MM.1S (cell line): ENCODE data around the gene ADIPOR2.

ENCODE experiments used
- DNase-seq: peaks from one replicate; pipeline ENCODE4 v3.0.0-alpha.2; 2015
- H2AFZ ChIP-seq: fragments of 300-600 bp; sonication (generic); 2 replicates; pipeline ENCODE4 v1.6.0; 2016; ENCODE audit warnings: antibody characterized with exemption, low read length
- H3F3A ChIP-seq: fragments of 300-600 bp; sonication (generic); 2 replicates; pipeline ENCODE4 v1.6.1; 2016; ENCODE audit warnings: mild to moderate bottlenecking, antibody characterized with exemption, low read length, moderate library complexity, mixed read lengths; ENCODE audit not compliant: insufficient read depth
- H3K27ac ChIP-seq: fragments of 300-600 bp; sonication (generic); 2 replicates; pipeline ENCODE4 v1.5.1; 2016; ENCODE audit warnings: mild to moderate bottlenecking, low read length
- H3K27me3 ChIP-seq: fragments of 300-600 bp; sonication (generic); replicated peaks from 2 replicates; pipeline ENCODE4 v1.6.0; 2016; ENCODE audit warnings: low read length; ENCODE audit not compliant: insufficient read depth
- H3K36me3 ChIP-seq: fragments of 300-600 bp; sonication (generic); replicated peaks from 2 replicates; pipeline ENCODE4 v1.6.1; 2016; ENCODE audit warnings: mild to moderate bottlenecking, low read length, mixed read lengths; ENCODE audit not compliant: insufficient read depth
- H3K4me1 ChIP-seq: fragments of 300-600 bp; sonication (generic); 2 replicates; pipeline ENCODE4 v1.6.1; 2016; ENCODE audit warnings: low read length, mixed read lengths
- H3K4me2 ChIP-seq: fragments of 300-600 bp; sonication (generic); 2 replicates; pipeline ENCODE4 v1.6.0; 2016; ENCODE audit warnings: low read depth, low read length
- H3K4me3 ChIP-seq: fragments of 300-600 bp; sonication (generic); 2 replicates; pipeline ENCODE4 v1.5.1; 2016; ENCODE audit warnings: low read length, mixed read lengths
- H3K79me2 ChIP-seq: fragments of 300-600 bp; sonication (generic); 2 replicates; pipeline ENCODE4 v1.6.1; 2016; ENCODE audit warnings: mixed run types, low read length, mixed read lengths
- H3K9ac ChIP-seq: fragments of 300-600 bp; sonication (generic); 2 replicates; pipeline ENCODE4 v1.6.1; 2016; ENCODE audit warnings: low read length, mixed read lengths
- H3K9me2 ChIP-seq: fragments of 300-600 bp; sonication (generic); replicated peaks from 2 replicates; pipeline ENCODE4 v1.6.1; 2016; ENCODE audit warnings: mild to moderate bottlenecking, low read length, mixed read lengths; ENCODE audit not compliant: insufficient read depth
- H3K9me3 ChIP-seq: fragments of 300-600 bp; sonication (generic); replicated peaks from 2 replicates; pipeline ENCODE4 v1.6.1; 2016; ENCODE audit warnings: mild to moderate bottlenecking, low read length, mixed read lengths; ENCODE audit not compliant: insufficient read depth
- H4K20me1 ChIP-seq: fragments of 300-600 bp; sonication (generic); 2 replicates; pipeline ENCODE4 v1.6.1; 2016; ENCODE audit warnings: mild to moderate bottlenecking, low read length, moderate library complexity, mixed read lengths; ENCODE audit not compliant: insufficient read depth
- CTCF ChIP-seq: fragments of 300-600 bp; sonication (generic); IDR thresholded peaks from 2 replicates; pipeline ENCODE4 v1.5.1; 2016; ENCODE audit warnings: antibody characterized with exemption, low read length, mixed read lengths
- EZH2 ChIP-seq: fragments of 300-600 bp; sonication (generic); optimal IDR thresholded peaks from 2 replicates; pipeline ENCODE3; 2017; ENCODE audit warnings: low read depth, mild to moderate bottlenecking, antibody characterized with exemption, low read length, mixed read lengths
- EZH2phosphoT487 ChIP-seq: fragments of 300-600 bp; sonication (generic); IDR thresholded peaks from 2 replicates; pipeline ENCODE4 v1.6.1; 2018; ENCODE audit warnings: antibody characterized with exemption, low read length

Gene ADIPOR2

GRCh38 chr12:1646569-1647284, 44.1 kb upstream of the ADIPOR2 start:
- Histone ChIP-seq H3K79me2 (peaks cover 22% of the 10 kb centered on the region; the same call in 1 of the 2 replicates), H3K9ac (no peak overlapping the region), H4K20me1 (peaks cover 2% of the 10 kb centered on the region; the same call in 1 of the 2 replicates), H3K9me3 (no peaks in the 10 kb centered on the region), H2AFZ (no peak overlapping the region), H3K9me2 (no peaks in the 10 kb centered on the region), H3K4me1 (no peaks in the 10 kb centered on the region), H3K27me3 (no peaks in the 10 kb centered on the region), H3F3A (no peaks in the 10 kb centered on the region), H3K4me3 (no peak overlapping the region), H3K36me3 (peaks cover 11% of the 10 kb centered on the region), H3K4me2 (no peak overlapping the region), H3K27ac (no peak overlapping the region)
- no peak for DNase-seq
- TF ChIP-seq CTCF (no peak), EZH2phosphoT487 (no peak), EZH2 (no peak)

- Histone ChIP-seq H3K4me3 (no peak overlapping the region), H4K20me1 (peaks cover 2% of the 10 kb centered on the region; the same call in 1 of the 2 replicates), H3K36me3 (peaks cover 11% of the 10 kb centered on the region), H3K79me2 (peaks cover 18% of the 10 kb centered on the region; the same call in 1 of the 2 replicates), H3F3A (no peaks in the 10 kb centered on the region), H3K9me2 (no peaks in the 10 kb centered on the region), H3K27ac (no peak overlapping the region), H3K9ac (no peak overlapping the region), H3K9me3 (no peaks in the 10 kb centered on the region), H3K4me1 (no peaks in the 10 kb centered on the region), H2AFZ (no peak overlapping the region), H3K27me3 (no peaks in the 10 kb centered on the region), H3K4me2 (no peak overlapping the region)
- no peak for DNase-seq
- TF ChIP-seq CTCF (no peak), EZH2phosphoT487 (no peak), EZH2 (no peak)
These were observed 43.6 kb upstream of the ADIPOR2 start for GRCh38 chr12:1647285-1647669.

- Histone ChIP-seq H3K9me3 (no peaks in the 10 kb centered on the region), H3K4me3 (no peak overlapping the region), H3F3A (no peaks in the 10 kb centered on the region), H2AFZ (no peak overlapping the region), H3K27ac (no peak overlapping the region), H3K36me3 (peaks cover 11% of the 10 kb centered on the region), H4K20me1 (no peaks in the 10 kb centered on the region), H3K9ac (no peak overlapping the region), H3K27me3 (no peaks in the 10 kb centered on the region), H3K79me2 (0 out of 2 replicates have a peak, but pooled peaks cover 3% of the 10 kb centered on the region), H3K4me2 (no peak overlapping the region), H3K4me1 (no peaks in the 10 kb centered on the region), H3K9me2 (no peaks in the 10 kb centered on the region)
- no peak for DNase-seq
- TF ChIP-seq EZH2 (no peak), CTCF (no peak), EZH2phosphoT487 (no peak)
These were observed 40.5 kb upstream of the ADIPOR2 start for GRCh38 chr12:1650260-1650977.
